ENCODE measurements around the gene LRTM2.

GRCh38 chr12:1843641-1844005 lies 23.3 kb downstream of the LRTM2 start:
- no peak for TF ChIP-seq POLR2A (IDR thresholded peaks at IDR 0.05)
- TF ChIP-seq CTCF (IDR thresholded peaks at IDR 0.05): no peak
- TF ChIP-seq POLR2AphosphoS5 (IDR thresholded peaks at IDR 0.05): no peak

Data from transverse colon (tissue), 4 donors.